GM10847 (cell line): ENCODE measurements around the gene KCNQ1.

Experiments
- POLR2A ChIP-seq: IDR thresholded peaks from 2 replicates; pipeline ENCODE4 v1.6.1; 2011; ENCODE audit not compliant: insufficient read length; ENCODE audit errors: extremely low read depth

The KCNQ1 gene

GRCh38 chr11:2406878-2407410, 37.9 kb upstream of the KCNQ1 start:
- TF ChIP-seq POLR2A: no peak

- no peak for TF ChIP-seq POLR2A
Measured at GRCh38 chr11:2408671-2409070, 36.1 kb upstream of the KCNQ1 start.

GRCh38 chr11:2409126-2409525, 35.7 kb upstream of the KCNQ1 start:
- no peak for TF ChIP-seq POLR2A

GRCh38 chr11:2409611-2410468, 35.0 kb upstream of the KCNQ1 start:
- TF ChIP-seq POLR2A: no peak

GRCh38 chr11:2410616-2411015, 34.2 kb upstream of the KCNQ1 start:
- TF ChIP-seq POLR2A: no peak

GRCh38 chr11:2411446-2412305, 33.1 kb upstream of the KCNQ1 start:
- TF ChIP-seq POLR2A: no peak

- TF ChIP-seq POLR2A: no peak
Measured at GRCh38 chr11:2412323-2412722, 32.5 kb upstream of the KCNQ1 start.

GRCh38 chr11:2413742-2414579, 30.8 kb upstream of the KCNQ1 start:
- TF ChIP-seq POLR2A: no peak

GRCh38 chr11:2414616-2415015, 30.2 kb upstream of the KCNQ1 start:
- no peak for TF ChIP-seq POLR2A

- TF ChIP-seq POLR2A: no peak
Measured at GRCh38 chr11:2415171-2415570, 29.6 kb upstream of the KCNQ1 start.

- no peak for TF ChIP-seq POLR2A
Measured at GRCh38 chr11:2415601-2416380, 29.0 kb upstream of the KCNQ1 start.

- TF ChIP-seq POLR2A: no peak
Measured at GRCh38 chr11:2416765-2417164, 28.0 kb upstream of the KCNQ1 start.

- no peak for TF ChIP-seq POLR2A
Measured at GRCh38 chr11:2417856-2418692, 26.7 kb upstream of the KCNQ1 start.
